NOMO-1 treated with DMSO at 0.1 percent for 48 hours (cell line): ENCODE measurements around the gene APP.

Source experiments
- DNase-seq: peaks from one replicate; lab custom pipeline; 2025; ENCODE audit not compliant: unreplicated experiment; lab: John Stamatoyannopoulos, UW

The APP gene

GRCh38 chr21:26130249-26130881, 40.2 kb downstream of the APP start:
- DNase-seq, result no peak

DNA sequence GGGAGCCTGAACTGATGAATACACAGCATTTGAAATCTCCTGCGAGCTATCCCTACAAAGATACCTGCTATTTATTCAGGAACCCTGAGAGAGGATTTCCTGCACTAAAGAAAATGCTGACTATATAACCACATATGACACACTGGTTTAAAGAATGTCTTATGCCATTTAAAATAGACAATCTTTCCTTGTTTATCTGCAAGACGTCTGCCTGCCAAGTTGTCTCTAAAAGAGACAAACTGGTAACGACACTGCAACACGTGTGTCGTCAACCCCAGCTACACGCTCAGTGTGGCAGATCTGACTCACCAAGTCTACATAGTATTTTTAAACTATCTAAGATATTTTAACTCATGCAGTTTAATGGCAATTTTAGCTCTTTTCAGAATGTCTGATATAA, 42.7 kb downstream of the APP start:
- DNase-seq, result no peak

DNA sequence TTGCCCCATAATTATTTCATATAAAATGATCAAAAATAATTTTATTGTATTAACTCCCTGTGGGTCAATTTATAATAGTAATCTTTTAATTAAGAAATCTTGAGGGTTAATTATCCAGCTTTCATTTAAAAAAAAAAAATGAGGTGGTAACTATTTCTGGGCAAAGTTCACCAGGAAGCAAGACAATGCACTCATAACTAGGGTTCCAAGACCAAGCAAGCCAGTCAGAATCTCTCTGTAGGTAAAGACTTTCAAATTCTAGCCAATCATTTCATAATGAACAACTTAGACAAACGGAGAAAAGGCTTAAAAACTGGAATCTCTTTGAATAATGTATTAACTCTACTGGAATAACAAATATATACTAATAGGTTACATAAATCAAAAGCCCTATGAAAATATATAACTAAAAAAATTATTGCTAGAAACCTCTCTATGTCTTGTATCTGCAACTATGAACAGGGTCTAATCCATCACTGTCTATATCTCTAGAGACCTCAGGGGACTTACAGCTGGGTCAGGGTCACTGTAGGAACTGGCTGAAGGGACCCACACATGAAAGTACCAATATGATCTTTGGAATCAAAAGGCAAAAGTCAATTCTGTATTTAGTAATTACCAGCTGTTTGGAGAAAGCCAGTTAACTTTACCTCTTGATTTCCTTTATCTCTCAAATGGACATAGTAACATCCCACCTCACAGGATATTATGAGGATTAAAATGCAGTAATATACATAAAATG, 43.3 kb downstream of the APP start:
- DNase-seq, result no peak

DNA sequence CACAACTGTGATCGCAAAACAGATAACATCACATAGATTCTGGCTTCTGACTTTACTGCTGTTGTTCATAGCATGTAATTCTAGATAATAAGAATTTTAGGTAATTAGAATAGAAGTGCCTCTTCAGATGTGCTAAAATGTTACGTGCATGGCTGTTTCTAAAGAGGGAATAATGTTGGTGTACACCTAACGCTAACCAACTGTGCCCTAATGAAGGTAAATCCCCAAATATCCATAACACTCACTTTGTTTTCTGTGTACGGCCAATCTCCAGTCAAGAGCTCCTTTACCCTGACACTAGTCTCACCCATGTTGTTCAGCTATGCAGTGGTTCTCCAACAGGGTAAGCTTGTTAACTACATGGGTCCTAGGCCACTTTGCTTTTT, 44.4 kb downstream of the APP start:
- no peak for DNase-seq

DNA sequence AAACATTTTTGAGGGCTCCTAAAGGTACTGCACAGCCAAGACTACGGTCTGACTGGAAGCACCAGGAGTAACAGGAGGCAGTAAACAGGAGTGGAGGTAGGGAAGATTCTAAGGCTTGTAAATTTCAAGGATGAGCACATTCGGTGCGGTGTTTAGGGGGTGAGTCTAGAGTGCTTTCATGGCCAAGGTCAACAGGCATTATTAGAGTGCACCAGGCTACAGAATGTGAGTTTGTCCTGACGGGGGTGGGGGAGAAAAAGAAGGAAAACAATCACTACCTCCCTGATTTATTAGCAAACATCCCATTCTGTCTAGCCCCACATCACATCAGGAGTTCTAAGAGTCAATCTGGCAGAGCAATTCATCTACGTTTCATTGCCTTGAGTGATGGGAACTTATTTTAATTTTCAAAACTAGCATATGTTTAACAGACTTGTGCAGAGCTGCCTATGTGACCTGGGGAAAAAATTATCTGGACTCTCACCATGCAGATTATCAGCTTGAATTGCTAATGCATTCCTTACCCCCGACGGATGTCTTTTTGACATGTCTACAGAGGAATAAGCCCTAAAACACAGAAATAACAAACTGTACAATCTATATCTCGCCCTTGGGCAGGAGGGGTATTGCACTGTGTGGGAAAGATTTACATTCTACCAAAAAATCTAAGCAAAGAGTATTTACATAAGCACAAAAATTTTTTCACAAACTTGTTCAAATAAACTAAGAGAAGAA, 45.0 kb downstream of the APP start:
- no peak for DNase-seq

DNA sequence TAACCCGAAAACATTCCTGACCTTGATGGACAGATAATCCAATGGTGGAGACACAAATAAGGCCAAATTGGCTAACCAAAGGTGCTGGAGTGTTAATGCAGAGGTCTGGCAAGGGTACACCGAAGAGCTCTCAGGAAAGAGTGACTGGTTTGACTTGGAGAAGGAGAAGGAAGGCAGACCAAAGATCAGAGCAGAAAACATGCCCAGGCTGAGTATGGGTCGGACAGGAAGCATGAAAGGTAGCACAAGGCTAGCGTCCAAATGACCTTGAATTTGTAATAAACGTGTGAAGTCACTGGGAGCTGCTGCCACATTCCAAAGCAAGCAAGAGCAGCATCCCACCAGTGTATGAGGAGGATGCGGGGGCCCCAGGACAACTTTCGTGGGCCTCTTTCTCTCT, 45.7 kb downstream of the APP start:
- DNase-seq, result no peak

DNA sequence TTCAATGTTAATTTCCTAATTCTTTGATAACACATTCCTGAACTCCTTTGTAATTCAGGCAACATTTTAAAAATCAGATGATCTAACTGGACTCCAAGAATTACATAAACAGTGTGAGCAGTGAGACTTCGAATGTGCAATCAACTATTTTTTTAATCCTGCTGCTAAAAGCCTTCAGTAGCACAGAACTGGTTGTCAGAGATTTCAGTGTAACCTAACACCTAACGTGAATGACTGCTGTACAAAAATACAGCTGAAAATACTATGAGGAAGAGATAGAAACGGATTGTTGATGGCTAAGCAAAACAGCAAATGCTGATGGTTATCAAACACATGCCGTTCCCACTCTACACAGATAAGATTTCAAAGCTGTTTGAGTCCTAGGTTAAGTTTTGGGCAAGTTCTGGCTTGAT, 46.1 kb downstream of the APP start:
- DNase-seq, result no peak

DNA sequence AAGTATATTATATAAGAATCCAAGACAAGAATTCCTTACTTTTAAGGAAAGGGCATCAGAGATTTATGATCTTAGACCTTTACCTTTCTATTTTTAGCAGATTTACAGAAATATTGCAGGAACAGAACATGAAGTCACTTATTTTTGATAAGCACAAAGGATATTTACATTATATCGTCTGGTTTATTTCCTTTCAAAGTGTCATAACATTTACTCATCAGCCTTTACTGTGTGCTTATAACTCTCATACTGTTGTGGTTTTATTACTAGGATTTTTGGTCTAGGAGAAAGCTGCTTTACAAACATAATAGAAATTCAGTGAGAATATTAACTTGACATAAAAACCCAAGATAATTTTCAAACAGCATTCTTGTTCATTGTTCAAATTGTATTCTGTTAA, 47.6 kb downstream of the APP start:
- no peak for DNase-seq

DNA sequence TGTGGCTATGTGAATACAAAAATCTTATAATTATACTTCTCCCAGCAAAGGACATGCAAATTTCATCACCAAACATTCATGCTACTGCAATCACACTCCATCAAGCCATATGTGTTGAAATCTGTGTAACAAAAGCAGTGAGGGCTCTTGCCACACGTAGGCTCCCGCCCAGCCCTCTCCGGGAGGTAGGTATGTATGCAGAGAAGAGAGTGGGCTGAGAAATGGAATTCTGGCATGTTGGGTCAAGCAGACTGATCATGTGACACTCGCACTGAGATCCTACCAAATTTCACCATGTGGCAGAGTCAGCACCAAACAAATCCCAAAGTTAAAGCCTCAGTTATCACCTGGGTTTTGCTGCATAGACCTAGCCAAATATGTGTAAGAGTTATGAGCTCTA, 49.7 kb downstream of the APP start:
- no peak for DNase-seq

DNA sequence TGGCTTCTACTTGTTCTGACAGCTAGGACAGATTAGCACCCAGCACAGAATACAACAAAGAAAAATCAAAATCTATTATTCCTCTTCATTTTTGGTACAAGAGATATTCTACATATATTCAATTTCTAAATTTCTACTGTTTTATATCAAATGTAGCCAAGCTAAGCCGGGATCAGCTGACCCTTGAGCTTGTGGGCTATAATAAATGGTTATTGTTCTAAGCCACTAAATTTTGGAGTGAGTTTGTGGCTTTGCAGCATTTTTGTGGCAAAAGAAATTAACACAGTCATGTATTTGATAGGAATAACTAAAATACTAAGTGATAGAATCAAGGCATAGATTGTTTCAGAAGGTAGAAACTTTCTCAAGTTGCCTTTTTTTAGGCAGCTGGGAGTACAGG, 50.7 kb downstream of the APP start:
- no peak for DNase-seq

- DNase-seq, result no peak
Measured at GRCh38 chr21:26118938-26119540, 51.5 kb downstream of the APP start.

DNA sequence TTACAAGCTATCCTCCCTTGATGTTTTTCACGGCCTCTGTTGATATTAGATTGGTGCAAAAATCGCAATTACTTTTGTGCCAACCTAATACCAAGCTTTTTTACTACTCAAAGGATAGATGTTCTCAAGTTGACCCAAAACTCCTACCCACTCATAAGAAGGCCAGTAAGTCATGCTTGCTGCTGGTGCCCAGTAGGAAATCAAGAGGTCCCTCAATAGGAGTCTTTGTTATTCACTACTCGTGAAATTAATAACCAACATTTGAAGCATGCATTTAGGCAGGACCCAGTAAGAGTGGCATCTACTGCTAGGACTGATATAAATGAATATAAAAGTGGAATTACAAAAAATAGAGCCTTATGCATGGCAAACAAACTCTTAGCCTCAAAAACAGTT, 52.6 kb downstream of the APP start:
- DNase-seq, result no peak

- DNase-seq, result peak; percentile 24
Measured at GRCh38 chr21:26117324-26117971, 53.1 kb downstream of the APP start.

DNA sequence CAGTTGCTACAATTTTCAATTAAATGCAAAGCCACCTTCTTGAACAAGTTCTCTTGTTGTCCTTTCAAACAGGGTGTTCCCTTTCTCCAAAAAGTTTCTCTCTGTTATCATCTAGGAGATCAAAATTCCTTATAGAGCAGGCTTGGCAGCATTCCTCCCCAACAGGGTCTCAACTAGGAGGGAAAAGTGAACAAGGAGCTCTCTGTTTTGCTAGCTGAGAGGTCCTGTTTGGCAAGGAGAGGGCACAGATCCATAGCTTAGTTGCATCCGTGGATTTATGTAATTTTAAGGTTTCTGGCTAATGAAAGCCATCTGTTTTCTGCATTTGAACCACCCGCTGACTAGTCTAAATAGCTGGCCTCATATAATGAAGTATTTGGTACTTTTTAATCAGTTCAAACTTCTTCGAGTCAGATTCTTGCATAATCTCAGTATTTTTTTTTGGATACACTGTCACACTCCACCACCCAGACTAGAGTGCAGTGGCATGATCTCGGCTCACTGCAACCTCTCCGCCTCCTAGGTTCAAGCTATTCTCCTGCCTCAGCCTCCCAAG, 54.0 kb downstream of the APP start:
- no peak for DNase-seq

GRCh38 chr21:26115899-26116298, 54.7 kb downstream of the APP start:
- no peak for DNase-seq

- DNase-seq, result no peak
Measured at GRCh38 chr21:26115305-26115704, 55.3 kb downstream of the APP start.

- DNase-seq, result no peak
Measured at GRCh38 chr21:26112975-26113374, 57.6 kb downstream of the APP start.

DNA sequence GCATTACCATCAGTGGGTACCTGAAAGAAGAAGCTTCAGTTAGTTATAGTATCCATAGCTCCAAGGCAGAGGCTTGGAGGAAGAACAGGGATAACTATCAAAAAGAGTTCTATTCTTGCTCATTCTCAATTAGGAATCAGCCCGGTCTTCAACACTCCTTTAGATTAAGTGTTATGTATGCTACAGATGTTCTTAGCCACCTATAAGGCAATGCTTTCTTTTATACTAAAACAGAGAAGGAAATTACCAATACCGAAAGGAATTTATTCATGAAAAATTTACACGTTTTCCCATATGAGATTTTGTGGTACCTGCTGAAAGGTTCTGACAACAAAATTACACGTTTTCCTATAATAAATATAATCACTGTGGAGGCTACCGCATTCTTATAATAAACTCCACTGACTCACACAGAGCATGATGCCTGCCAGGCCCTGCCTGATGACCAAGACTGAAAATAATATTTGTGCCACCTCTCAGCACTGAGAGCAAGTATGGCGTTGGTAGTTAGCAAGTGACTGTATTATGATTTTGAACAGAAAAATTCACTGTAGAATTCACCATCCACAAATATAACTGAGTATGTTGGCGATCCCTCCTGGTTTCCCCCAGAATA, 58.3 kb downstream of the APP start:
- DNase-seq, result no peak

DNA sequence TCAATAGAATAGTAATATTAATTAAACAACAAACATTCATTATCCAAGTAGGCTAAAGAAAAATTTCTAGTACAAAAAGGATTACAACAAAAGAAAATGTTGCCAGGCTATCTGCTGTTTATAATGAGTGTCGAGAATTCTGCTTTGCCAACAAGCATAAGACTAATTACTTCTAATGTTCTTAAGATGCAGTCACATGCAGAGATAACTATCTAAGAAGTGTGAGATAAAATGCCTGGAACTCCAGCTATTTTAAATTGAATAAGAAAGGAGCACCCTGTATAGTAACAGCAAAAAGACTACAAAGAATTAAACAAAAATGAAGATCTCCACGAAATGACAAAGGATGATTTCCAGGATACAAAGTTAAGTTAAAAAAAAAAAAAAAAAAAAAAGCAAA, 59.9 kb downstream of the APP start:
- no peak for DNase-seq

GRCh38 chr21:26107429-26107828, 63.1 kb downstream of the APP start:
- DNase-seq, result no peak

GRCh38 chr21:26106562-26106961, 64.0 kb downstream of the APP start:
- no peak for DNase-seq
